K562 (cell line): ENCODE results near the gene BMS1. TPM values are rescaled to one million over a fixed set of nuclear protein-coding genes. Genes with fewer than 3 reads are reported as not detected.

Experiments used
- ATAC-seq: fragments of 200-7000 bp; cut with Tn5 transposase; 3 replicates; pipeline ENCODE4 v1.9.1; 2020; ENCODE audit warnings: moderate library complexity
- BruUV-seq: library from RNA; stranded (reverse); fragments of 400-500 nt; replicated peaks from 2 replicates; lab custom pipeline; 2021; lab: Mats Ljungman, UMichigan
- CTCF ChIA-PET: fragments of 300-600 bp; formaldehyde crosslinking; extraction: SDS; loops from one replicate; lab custom pipeline; 2021; ENCODE audit warnings: low intra/inter-chr PET ratio; lab: Yijun Ruan, JAX
- POLR2A ChIA-PET: fragments of 300-600, 350-650 bp; sonication (Branson Sonifier 250); formaldehyde crosslinking; extraction: SDS; loops from one replicate; lab custom pipeline; 2021; ENCODE audit warnings: antibody characterized with exemption, inconsistent platforms; lab: Yijun Ruan, JAX
- DNase-seq, 4 experiments: peaks; one replicate each; pipeline versions ENCODE4 v3.0.0 to v3.0.0-alpha.2; 2011 to 2018; ENCODE audit warnings: low spot score in 3 of 4, mixed read lengths in 3 of 4; ENCODE audit errors: extremely low read depth in 1 of 4
- FAIRE-seq: peaks from 2 replicates; lab custom pipeline; 2011; peaks lifted over from hg19 to GRCh38; lab: Jason Lieb, UNC
- H2AFZ ChIP-seq: 2 replicates; pipeline ENCODE4 v1.6.0; 2011; ENCODE audit warnings: low read depth, low read length, control low read depth, inconsistent platforms
- H3K27ac ChIP-seq: fragments of 200-600 bp; 3 replicates; pipeline ENCODE4 v1.8.0; 2011; ENCODE audit warnings: low read depth, mild to moderate bottlenecking, control low read depth, inconsistent platforms, low read length, moderate library complexity, mixed read lengths; ENCODE audit errors: extremely low read depth
- H3K27me3 ChIP-seq, 2 experiments: fragments of 300-600 bp in 1 of 2; 2 replicates in 1 of 2; 3 replicates in 1 of 2; pipeline versions ENCODE4 v1.6.0 to v1.8.0; 2011; ENCODE audit warnings: inconsistent platforms in 2 of 2, low read length in 2 of 2, mild to moderate bottlenecking in 1 of 2, mixed read lengths in 1 of 2, moderate library complexity in 1 of 2; ENCODE audit not compliant: control insufficient read depth in 2 of 2, insufficient read depth in 2 of 2
- H3K36me3 ChIP-seq: fragments of 300-600 bp; 3 replicates; pipeline ENCODE4 v1.8.0; 2011; ENCODE audit warnings: mild to moderate bottlenecking, low read length, inconsistent platforms; ENCODE audit not compliant: control insufficient read depth, insufficient read depth
- H3K4me1 ChIP-seq, 2 experiments: fragments of 200-600 bp in 1 of 2; replicated peaks in 1 of 2; 2 replicates in 1 of 2; 3 replicates in 1 of 2; pipeline versions ENCODE4 v1.5.1 to v1.8.0; 2011; ENCODE audit warnings: inconsistent platforms in 2 of 2, low read length in 2 of 2, mild to moderate bottlenecking in 1 of 2, mixed read lengths in 1 of 2, moderate library complexity in 1 of 2; ENCODE audit not compliant: control insufficient read depth in 2 of 2, insufficient read depth in 2 of 2
- H3K4me2 ChIP-seq: 2 replicates; pipeline ENCODE4 v1.6.1; 2011; ENCODE audit warnings: low read length, control low read depth, inconsistent platforms, mixed read lengths; ENCODE audit not compliant: insufficient read depth
- H3K4me3 ChIP-seq: fragments of 200-600 bp; sonication (generic), shearing (Covaris generic); 2 replicates; pipeline ENCODE4 v1.5.1; 2016; ENCODE audit warnings: control low read depth, inconsistent platforms
- H3K79me2 ChIP-seq: fragments of 200-600 bp; 3 replicates; pipeline ENCODE4 v1.8.0; 2011; ENCODE audit warnings: low read length, inconsistent platforms; ENCODE audit not compliant: control insufficient read depth, insufficient read depth
- H3K9ac ChIP-seq, 2 experiments: 2 replicates each; pipeline versions ENCODE4 v1.6.0 to v1.6.1; 2011; ENCODE audit warnings: low read depth in 2 of 2, low read length in 2 of 2, control low read depth in 1 of 2, inconsistent platforms in 1 of 2, mild to moderate bottlenecking in 1 of 2, mixed read lengths in 1 of 2; ENCODE audit not compliant: insufficient read depth in 1 of 2
- H3K9me1 ChIP-seq: one replicate; pipeline ENCODE4 v1.6.0; 2011; ENCODE audit warnings: inconsistent platforms, mild to moderate bottlenecking, low read length, moderate library complexity; ENCODE audit not compliant: control insufficient read depth, insufficient read depth
- H3K9me3 ChIP-seq: replicated peaks from 2 replicates; pipeline ENCODE4 v1.5.1; 2011; ENCODE audit warnings: low read depth, low read length, inconsistent platforms; ENCODE audit not compliant: control insufficient read depth, insufficient read depth
- H4K20me1 ChIP-seq: replicated peaks from 2 replicates; pipeline ENCODE4 v1.6.1; 2011; ENCODE audit warnings: low read length, inconsistent platforms, mixed read lengths; ENCODE audit not compliant: control insufficient read depth, insufficient read depth
- DACH1 ChIP-seq: fragments of 450-650 bp; IDR thresholded peaks from 2 replicates; pipeline ENCODE4 v1.6.1; 2018; ENCODE audit not compliant: partially characterized antibody
- ESRRA ChIP-seq: fragments of 450-650 bp; IDR thresholded peaks from 2 replicates; pipeline ENCODE4 v1.6.1; 2014; ENCODE audit warnings: low read depth, mild to moderate bottlenecking, moderate library complexity, borderline replicate concordance
- PHF8 ChIP-seq: fragments of 200-600 bp; sonication (generic); IDR thresholded peaks from 2 replicates; pipeline ENCODE4 v1.6.1; 2012; ENCODE audit warnings: mixed run types, mild to moderate bottlenecking, inconsistent platforms, low read length, moderate library complexity, borderline replicate concordance
- POLR2AphosphoS2 ChIP-seq: IDR thresholded peaks from 2 replicates; pipeline ENCODE4 v1.6.1; 2012; ENCODE audit warnings: low read length, improper control_type of control experiment
- SP2 ChIP-seq: IDR thresholded peaks from 2 replicates; pipeline ENCODE4 v1.6.1; 2011; ENCODE audit warnings: mild to moderate bottlenecking, low read depth, low read length, moderate library complexity; ENCODE audit not compliant: poor library complexity, severe bottlenecking; ENCODE audit errors: extremely low read depth
- SRSF3 ChIP-seq: fragments of 200-400 bp; formaldehyde crosslinking; IDR thresholded peaks from 2 replicates; pipeline ENCODE4 v1.6.1; 2016; ENCODE audit warnings: mild to moderate bottlenecking, low read length, moderate library complexity; ENCODE audit not compliant: insufficient read depth
- ZFP30 ChIP-seq: fragments of 250-450 bp; sonication (Bioruptor Pico); IDR thresholded peaks from 2 replicates; pipeline ENCODE4 v1.8.0; 2022; ENCODE audit warnings: moderate library complexity, mild to moderate bottlenecking, inconsistent platforms, borderline replicate concordance
- ZSCAN29 ChIP-seq: fragments of 450-650 bp; IDR thresholded peaks from 2 replicates; pipeline ENCODE4 v1.6.1; 2017
- WGBS: fragments of 100-300 bp; shearing (Covaris generic); methylation state at CpG from one replicate; pipeline ENCODE4 v1.1.6; 2016; ENCODE audit warnings: low coverage, mixed read lengths; ENCODE audit not compliant: insufficient coverage; ENCODE audit errors: missing lambda C conversion rate; 5-methylcytosine and 5-hydroxymethylcytosine counted together
- in situ Hi-C: fragments of 300-500 bp; cut with MboI; formaldehyde crosslinking; loops from 4 replicates; pipeline ENCODE4 v1.15.0; 2018; ENCODE audit warnings: inconsistent platforms, mixed read lengths
- intact Hi-C: fragments of 100-400 bp; cut with micrococcal nuclease; formaldehyde crosslinking; loops from 2 replicates; pipeline ENCODE4 v1.14.2; 2022
- polyA plus RNA-seq, 8 experiments: library from polyadenylated mRNA; depleted of rRNA in 4 of 8; stranded (reverse) in 5 of 8; unstranded in 3 of 8; fragments of >200 nt; fragmentation: Nextera tagmentation in 2 of 8; fragmentation: Illumina TruSeq in 1 of 8; extraction: Ambion mirVana in 2 of 8; extraction: Trizol in 1 of 8; gene quantifications; 2 replicates each; pipeline versions ENCODE4 v1.2.1 to v1.2.3, GENCODE V29; 2011 to 2014; ENCODE audit warnings: inconsistent platforms in 1 of 8, missing spikeins in 1 of 8
- total RNA-seq, 7 experiments: library from RNA; depleted of rRNA in 6 of 7; stranded (reverse); fragments of >200 nt in 6 of 7; fragmentation: Illumina TruSeq in 2 of 7; extraction: Trizol in 2 of 7; gene quantifications; 2 replicates each; pipeline versions ENCODE4 v1.2.1 to v1.2.3, GENCODE V29; 2011 to 2021; ENCODE audit warnings: low replicate concordance in 1 of 7
- TF ChIP-seq, protein P1 (sequence below): fragments of 250-450 bp; sonication (Bioruptor Pico); IDR thresholded peaks from 2 replicates; pipeline ENCODE4 v1.8.0; 2021; ENCODE audit warnings: mild to moderate bottlenecking, moderate library complexity

BMS1 gene
- total and polyA plus RNA-seq, 9 of the 15 experiments (the other 6 are each of a cell fraction or from before 2014, with no cell fraction given), result 11.1 to 46.9 (median 32.7) TPM

DNA sequence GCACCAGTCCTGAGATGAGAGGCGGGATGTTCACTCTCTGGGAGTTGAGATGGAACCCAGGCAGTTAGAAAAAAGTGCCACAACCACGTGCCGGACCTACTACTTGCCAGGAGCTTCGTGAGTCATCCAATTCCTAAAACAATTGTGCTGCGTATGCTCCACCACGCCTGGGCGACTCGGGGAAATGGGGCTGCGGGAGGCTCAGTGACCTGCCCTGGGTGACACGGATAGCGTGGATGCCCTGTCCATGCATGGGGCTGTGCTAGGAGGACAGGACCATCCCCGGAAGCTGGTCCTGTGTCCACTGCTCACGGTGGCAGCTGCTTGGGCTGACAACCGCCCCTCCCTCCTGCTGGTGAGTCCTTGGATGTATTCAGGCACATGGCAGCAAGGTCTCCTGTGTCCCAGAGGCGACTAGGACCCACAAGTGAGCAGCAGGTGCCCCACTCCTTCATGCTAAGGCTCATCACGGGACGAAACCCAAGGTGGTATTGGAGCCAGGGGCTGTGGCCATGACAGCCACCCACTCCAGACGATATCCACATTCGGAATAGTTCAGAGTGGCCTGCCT is 90.4 kb downstream of the BMS1 start:
- Histone ChIP-seq H3K79me2 (no peaks in the 10 kb centered on the region), H3K9me3 (no peaks in the 10 kb centered on the region), H3K27ac (no peak overlapping the region), H3K9me1 (peaks cover 6% of the 10 kb centered on the region), H2AFZ (no peak overlapping the region), H3K9ac (no peak overlapping the region; a peak in 1 of 4 replicates), H3K36me3 (no peaks in the 10 kb centered on the region), H3K4me2 (no peak overlapping the region), H3K4me3 (no peak overlapping the region), H3K27me3 (peaks cover 9 to 54% of the 10 kb centered on the region in 2 experiments; a peak in 4 of 5 replicates), H4K20me1 (no peaks in the 10 kb centered on the region; the same call in 1 of the 2 replicates), H3K4me1 (peaks cover 0 to 10% of the 10 kb centered on the region in 2 experiments; a peak in 2 of 5 replicates)
- intact Hi-C loops, result no loop called here
- in situ Hi-C loops, result no loop called here
- FAIRE-seq, result no peak
- TF ChIP-seq ZSCAN29, result no peak
- no peak for TF ChIP-seq SP2
- TF ChIP-seq PHF8, result no peak
- TF ChIP-seq ZFP30 (CRISPR knock-in tag), result no peak
- TF ChIP-seq, protein P1, sequence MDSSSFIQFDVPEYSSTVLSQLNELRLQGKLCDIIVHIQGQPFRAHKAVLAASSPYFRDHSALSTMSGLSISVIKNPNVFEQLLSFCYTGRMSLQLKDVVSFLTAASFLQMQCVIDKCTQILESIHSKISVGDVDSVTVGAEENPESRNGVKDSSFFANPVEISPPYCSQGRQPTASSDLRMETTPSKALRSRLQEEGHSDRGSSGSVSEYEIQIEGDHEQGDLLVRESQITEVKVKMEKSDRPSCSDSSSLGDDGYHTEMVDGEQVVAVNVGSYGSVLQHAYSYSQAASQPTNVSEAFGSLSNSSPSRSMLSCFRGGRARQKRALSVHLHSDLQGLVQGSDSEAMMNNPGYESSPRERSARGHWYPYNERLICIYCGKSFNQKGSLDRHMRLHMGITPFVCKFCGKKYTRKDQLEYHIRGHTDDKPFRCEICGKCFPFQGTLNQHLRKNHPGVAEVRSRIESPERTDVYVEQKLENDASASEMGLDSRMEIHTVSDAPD, result no peak
- no peak for TF ChIP-seq POLR2AphosphoS2
- no peak for TF ChIP-seq ESRRA
- TF ChIP-seq SRSF3, result no peak
- no peak for TF ChIP-seq DACH1
- CTCF ChIA-PET, result no interaction called here
- no peak for ATAC-seq
- under 1% methylated on average over 19 of the region's 19 CpGs for WGBS
- DNase-seq, result no peak
- no TSS peak for BruUV-seq
- POLR2A ChIA-PET, result no interaction called here
